HG03135 (cell line): ENCODE results near the gene HSH2D.
"Not testable (repeated sequence)": the region's sequence is repeated elsewhere in the genome, so short reads cannot be mapped to it uniquely, and the experiment has no call there.

Source experiments
- ATAC-seq: cut with Tn5 transposase; IDR thresholded peaks from one replicate; pipeline ENCODE4 v1.9.1; 2021; ENCODE audit warnings: mild to moderate bottlenecking, moderate library complexity; ENCODE audit not compliant: unreplicated experiment

The HSH2D gene

GRCh38 chr19:16143399-16144215 lies at the start of gene HSH2D:
HSH2D (plus strand) TSS chr19:16143685; CDS start chr19:16148751, 5,066 bp downstream.
- ATAC-seq: peak; percentile 58

- no peak for ATAC-seq
These were observed 49.0 kb upstream of the HSH2D start for GRCh38 chr19:16094360-16095070.

GRCh38 chr19:16095071-16095571 lies 48.4 kb upstream of the HSH2D start:
- ATAC-seq: no peak

GRCh38 chr19:16096280-16096855 lies 47.1 kb upstream of the HSH2D start:
- ATAC-seq: no peak

- no peak for ATAC-seq
These were observed 45.1 kb upstream of the HSH2D start for GRCh38 chr19:16098416-16098768.

GRCh38 chr19:16098821-16099220 lies 44.7 kb upstream of the HSH2D start:
- ATAC-seq: no peak

GRCh38 chr19:16099314-16099965 lies 44.0 kb upstream of the HSH2D start:
- ATAC-seq: not testable (repeated sequence)

- ATAC-seq: no peak
These were observed 43.0 kb upstream of the HSH2D start for GRCh38 chr19:16100524-16100923.

GRCh38 chr19:16104722-16105121 lies 38.8 kb upstream of the HSH2D start:
- ATAC-seq: no peak

- no peak for ATAC-seq
These were observed 37.4 kb upstream of the HSH2D start for GRCh38 chr19:16106121-16106520.

- peak; percentile 84 for ATAC-seq
These were observed 32.2 kb upstream of the HSH2D start, which contains the start of gene RAB8A for GRCh38 chr19:16111160-16111908. RAB8A (plus strand) TSS chr19:16111889; CDS start chr19:16111902, 13 bp downstream.

GRCh38 chr19:16111909-16112752 lies 31.4 kb upstream of the HSH2D start:
- peak; percentile 4 for ATAC-seq

GRCh38 chr19:16112778-16113177 lies 30.7 kb upstream of the HSH2D start:
- ATAC-seq: no peak

- ATAC-seq: no peak
These were observed 29.8 kb upstream of the HSH2D start for GRCh38 chr19:16113727-16114126.

GRCh38 chr19:16115301-16116039 lies 28.0 kb upstream of the HSH2D start:
- no peak for ATAC-seq

- no peak for ATAC-seq
These were observed 27.4 kb upstream of the HSH2D start for GRCh38 chr19:16116067-16116466.

GRCh38 chr19:16117594-16118033 lies 25.9 kb upstream of the HSH2D start:
- ATAC-seq: no peak

- ATAC-seq: peak; percentile 76
These were observed 24.9 kb upstream of the HSH2D start for GRCh38 chr19:16118489-16119033.
